Naive B cell (primary cell): ENCODE data around the gene ATP7B. TPM values are rescaled to one million over a fixed set of nuclear protein-coding genes. Genes with fewer than 3 reads are reported as not detected.
"Not testable (repeated sequence)": the region's sequence is repeated elsewhere in the genome, so short reads cannot be mapped to it uniquely, and the experiment has no call there.

Source experiments
- ATAC-seq, 2 donors: fragments of 150-1000 bp; cut with Tn5 transposase; 2 replicates each; pipeline ENCODE4 v1.10.0; 2021; ENCODE audit warnings: low read depth in 2 of 2, mild to moderate bottlenecking in 2 of 2, moderate library complexity in 2 of 2
- DNase-seq: peaks from one replicate; pipeline ENCODE4 v3.0.0; 2022
- H3K27ac Mint-ChIP-seq, 6 donors: one replicate each; pipeline ENCODE4 v1.8.0; 2020 to 2022; ENCODE audit warnings: mild to moderate bottlenecking in 6 of 6, mixed read lengths in 6 of 6, moderate library complexity in 5 of 6, inconsistent platforms in 2 of 6
- H3K27me3 Mint-ChIP-seq, 3 donors: one replicate each; pipeline ENCODE4 v1.8.0; 2021 to 2022; ENCODE audit warnings: mixed read lengths in 3 of 3, mild to moderate bottlenecking in 1 of 3
- H3K36me3 Mint-ChIP-seq, 2 donors: one replicate each; pipeline ENCODE4 v1.8.0; 2020 to 2022; ENCODE audit warnings: mixed read lengths in 2 of 2, inconsistent platforms in 1 of 2, mild to moderate bottlenecking in 1 of 2
- H3K4me1 Mint-ChIP-seq, 3 donors: one replicate each; pipeline ENCODE4 v1.8.0; 2020 to 2022; ENCODE audit warnings: mixed read lengths in 3 of 3, inconsistent platforms in 1 of 3, mild to moderate bottlenecking in 1 of 3, moderate library complexity in 1 of 3
- H3K4me3 Mint-ChIP-seq, 8 donors: one replicate each; pipeline ENCODE4 v1.8.0; 2020 to 2022; ENCODE audit warnings: mild to moderate bottlenecking in 8 of 8, mixed read lengths in 8 of 8, moderate library complexity in 8 of 8, inconsistent platforms in 2 of 8
- H3K9me3 Mint-ChIP-seq, 7 donors: one replicate each; pipeline ENCODE4 v1.8.0; 2020 to 2022; ENCODE audit warnings: mixed read lengths in 7 of 7, mild to moderate bottlenecking in 5 of 7, inconsistent platforms in 2 of 7, moderate library complexity in 1 of 7
- polyA plus RNA-seq, 6 donors: library from polyadenylated mRNA; unstranded; fragments of 300-500 nt; fragmentation: Illumina TruSeq; gene quantifications; one replicate each; pipeline ENCODE4 v1.2.3, GENCODE V29; 2021; ENCODE audit warnings: low read depth in 6 of 6

The ATP7B gene
- polyA plus RNA-seq, 6 donors from 2014 or later, result 0.04 TPM; not detected in 5

DNA sequence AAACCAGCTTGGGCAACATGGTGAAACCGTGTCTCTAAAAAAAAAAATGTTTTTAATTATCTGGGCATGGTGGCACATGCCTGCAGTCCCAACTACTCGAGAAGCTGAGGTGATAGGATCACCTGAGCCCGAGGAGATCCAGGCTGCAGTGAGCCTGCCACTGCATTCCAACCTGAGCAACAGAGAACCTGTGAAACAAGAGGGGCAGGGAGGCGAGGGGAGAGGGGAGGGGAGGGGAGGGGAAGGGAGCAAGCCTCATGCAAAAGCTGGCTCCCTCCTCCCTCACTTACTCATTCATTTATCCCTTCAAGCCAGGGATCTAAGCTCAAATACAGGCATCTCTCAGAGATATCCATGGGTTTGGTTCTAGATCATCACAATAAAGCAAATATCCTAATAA, 8.9 kb downstream of the ATP7B start:
- Mint-ChIP-seq H3K36me3 (no peaks in the 10 kb centered on the region), H3K4me3 (no peak overlapping the region), H3K27ac (no peak overlapping the region), H3K9me3 (no peaks in the 10 kb centered on the region), H3K27me3 (peaks cover 22 to 52% (median 45%) of the 10 kb centered on the region in 3 donors), H3K4me1 (no peaks in the 10 kb centered on the region)
- DNase-seq (no peak), ATAC-seq (no peak)

DNA sequence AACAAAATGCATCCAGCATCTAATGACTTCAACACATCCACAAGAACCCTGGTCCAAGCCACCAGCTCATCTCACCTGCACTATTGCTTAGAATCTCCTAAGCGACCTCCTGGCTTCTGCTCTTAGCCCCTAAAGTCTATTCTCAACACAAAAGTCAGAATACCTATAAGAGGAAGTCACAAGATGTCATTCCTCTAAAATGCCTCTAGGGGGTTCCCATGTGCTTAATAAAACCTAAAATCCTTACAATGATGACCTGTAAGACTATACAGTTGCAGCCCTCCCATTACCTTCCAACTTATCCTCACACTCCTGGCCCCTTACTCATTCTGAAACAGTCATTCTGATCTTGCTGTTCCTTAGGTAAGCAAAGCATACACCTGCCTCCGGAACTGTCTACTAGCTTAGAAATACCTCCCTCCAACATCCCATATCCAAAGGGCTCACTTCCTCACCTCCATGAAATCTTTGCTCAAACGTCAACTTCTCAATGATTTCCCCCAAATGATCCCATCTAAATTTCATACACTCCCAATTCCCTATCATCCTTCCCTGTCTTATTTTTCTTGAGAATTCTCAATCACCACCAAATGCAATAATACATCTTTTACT, 10.0 kb downstream of the ATP7B start:
- ATAC-seq (peak; percentile 73 to 76), DNase-seq (peak; percentile 36)
- Mint-ChIP-seq H3K36me3 (no peaks in the 10 kb centered on the region), H3K4me3 (no peak overlapping the region), H3K9me3 (no peaks in the 10 kb centered on the region), H3K27me3 (peaks cover 22 to 52% (median 43%) of the 10 kb centered on the region in 3 donors), H3K27ac (peak overlapping the region in 2 of 6 donors; percentile 2 to 17), H3K4me1 (no peaks in the 10 kb centered on the region)

DNA sequence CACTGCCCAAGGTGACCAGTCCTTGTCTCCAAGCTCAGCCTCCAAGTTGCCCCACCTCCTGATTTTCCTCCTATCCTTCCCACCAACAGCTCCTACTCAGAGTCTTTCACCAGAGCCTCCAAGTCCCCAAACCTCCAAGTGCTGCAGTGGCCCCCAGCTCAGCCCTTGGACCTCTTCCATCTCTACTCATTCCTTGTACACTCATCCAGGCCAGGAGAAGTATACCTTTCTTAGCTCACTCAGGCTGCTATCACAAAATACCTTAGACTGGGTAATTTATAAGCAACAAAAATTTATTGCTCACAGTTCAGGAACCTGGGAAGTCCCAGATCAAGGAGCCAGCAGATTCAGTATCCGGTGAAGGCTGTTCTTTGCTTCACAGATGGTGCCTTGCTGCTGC, 11.3 kb downstream of the ATP7B start:
- peaks cover 22 to 51% (median 41%) of the 10 kb centered on the region in 3 donors for H3K27me3 Mint-ChIP-seq
- H3K4me1 Mint-ChIP-seq, result no peaks in the 10 kb centered on the region
- peak overlapping the region in 2 of 6 donors; percentile 12 to 40 for H3K27ac Mint-ChIP-seq
- H3K36me3 Mint-ChIP-seq, result no peaks in the 10 kb centered on the region
- H3K9me3 Mint-ChIP-seq, result no peaks in the 10 kb centered on the region
- DNase-seq (no peak), ATAC-seq (no peak)
- no peak overlapping the region for H3K4me3 Mint-ChIP-seq

DNA sequence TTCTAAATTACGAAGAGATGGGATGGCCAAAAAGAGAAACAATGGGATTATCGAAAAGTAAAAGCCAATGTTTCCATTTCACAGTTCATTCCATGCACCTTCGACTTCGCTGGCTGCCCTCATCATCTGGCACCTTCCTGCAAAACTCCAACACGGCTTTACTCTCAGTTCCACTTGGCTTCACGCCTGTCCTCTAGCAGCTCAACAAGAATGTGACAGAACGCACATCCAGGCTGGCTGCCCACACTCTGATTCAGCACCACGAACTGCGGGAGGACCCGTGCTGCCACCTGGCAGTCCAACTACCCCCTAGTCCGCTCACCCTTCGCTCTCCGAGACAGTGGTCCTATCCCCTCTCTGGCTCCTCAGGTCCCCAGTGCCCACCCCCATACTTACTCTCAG, 11.7 kb downstream of the ATP7B start:
- Mint-ChIP-seq H3K36me3 (no peaks in the 10 kb centered on the region), H3K27ac (peak overlapping the region in 2 of 6 donors; percentile 12 to 40), H3K27me3 (peaks cover 26 to 51% (median 41%) of the 10 kb centered on the region in 3 donors), H3K4me1 (no peaks in the 10 kb centered on the region), H3K9me3 (no peaks in the 10 kb centered on the region), H3K4me3 (no peak overlapping the region)
- DNase-seq (no peak), ATAC-seq (no peak)

DNA sequence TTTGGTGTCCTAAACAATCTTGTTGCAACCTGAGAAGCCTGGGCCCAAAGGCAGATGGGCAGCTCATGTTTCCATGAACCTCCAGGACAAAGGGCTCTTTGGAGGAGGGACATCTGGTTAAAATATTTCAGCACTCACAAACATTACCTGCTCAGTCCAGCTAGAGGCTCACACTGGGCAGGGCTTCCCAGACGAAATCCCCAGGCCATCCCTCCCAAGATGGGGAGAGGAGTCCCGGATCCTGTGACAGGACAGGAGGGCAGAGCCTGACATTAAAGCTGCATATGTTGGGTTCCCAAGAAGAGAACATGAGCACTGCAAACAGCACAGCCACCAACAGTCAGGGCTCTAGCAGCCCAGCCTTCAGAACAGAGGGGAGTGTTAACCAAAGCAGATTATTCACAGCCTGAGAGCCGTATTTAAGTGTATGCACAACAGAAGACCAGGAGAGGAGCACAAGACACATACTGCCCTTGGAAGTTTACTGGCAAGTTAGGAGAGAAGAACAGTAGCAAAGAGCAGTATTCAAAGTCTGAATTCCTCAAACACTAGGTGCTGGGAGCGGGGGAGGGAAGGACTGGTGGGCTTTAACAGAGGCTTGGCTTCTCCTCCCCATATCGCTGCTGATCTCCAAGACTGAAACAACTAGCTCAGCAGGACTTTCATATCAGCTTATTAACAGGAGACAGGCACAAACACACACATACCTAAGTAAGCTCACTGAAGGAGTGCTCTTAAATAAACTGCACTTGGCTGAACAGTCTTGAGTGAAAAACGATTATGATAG, 12.3 kb downstream of the ATP7B start:
- ATAC-seq (no peak), DNase-seq (no peak)
- peak overlapping the region in 1 of 6 donors; percentile 69 for H3K27ac Mint-ChIP-seq
- H3K9me3 Mint-ChIP-seq, result no peaks in the 10 kb centered on the region
- no peak overlapping the region for H3K4me3 Mint-ChIP-seq
- H3K36me3 Mint-ChIP-seq, result no peaks in the 10 kb centered on the region
- H3K4me1 Mint-ChIP-seq, result no peaks in the 10 kb centered on the region
- peaks cover 27 to 51% (median 41%) of the 10 kb centered on the region in 3 donors for H3K27me3 Mint-ChIP-seq

DNA sequence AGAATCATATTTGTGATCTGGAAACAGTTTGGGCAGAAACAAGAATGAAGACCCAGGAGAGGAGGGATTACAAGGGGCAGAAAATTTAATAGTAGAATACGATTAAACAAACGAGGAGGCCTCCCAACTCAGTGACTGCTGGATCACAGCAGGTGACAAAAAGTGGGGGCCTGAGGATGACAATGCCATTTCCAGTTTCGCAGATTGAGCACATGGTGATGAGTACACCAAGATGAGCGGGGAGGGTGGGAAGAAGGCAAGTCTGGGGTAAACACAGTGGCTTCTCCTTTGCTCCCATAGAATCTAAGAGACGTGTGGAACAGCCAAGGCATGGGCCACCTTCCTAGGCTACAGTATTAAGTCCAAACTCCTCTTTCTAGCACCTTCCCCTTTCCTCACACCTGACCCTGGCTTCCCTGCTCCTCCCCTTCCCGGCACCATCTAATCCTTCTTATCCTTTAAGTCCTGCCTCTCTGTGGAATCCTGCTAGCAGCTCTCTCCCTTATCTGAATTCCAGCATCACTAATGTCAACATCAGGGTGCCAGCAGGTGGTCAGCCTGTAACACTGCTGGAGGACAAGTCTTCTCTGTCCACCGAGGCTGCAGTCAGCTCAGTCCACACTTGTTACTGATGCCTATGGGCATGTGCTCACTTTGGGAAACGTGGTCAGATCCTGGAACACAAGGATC, 13.5 kb downstream of the ATP7B start:
- no peak for DNase-seq
- Mint-ChIP-seq H3K9me3 (no peaks in the 10 kb centered on the region), H3K27me3 (peaks cover 27 to 51% (median 41%) of the 10 kb centered on the region in 3 donors), H3K4me3 (no peak overlapping the region), H3K4me1 (no peaks in the 10 kb centered on the region), H3K36me3 (no peaks in the 10 kb centered on the region), H3K27ac (no peak overlapping the region)
- ATAC-seq, result no peak

DNA sequence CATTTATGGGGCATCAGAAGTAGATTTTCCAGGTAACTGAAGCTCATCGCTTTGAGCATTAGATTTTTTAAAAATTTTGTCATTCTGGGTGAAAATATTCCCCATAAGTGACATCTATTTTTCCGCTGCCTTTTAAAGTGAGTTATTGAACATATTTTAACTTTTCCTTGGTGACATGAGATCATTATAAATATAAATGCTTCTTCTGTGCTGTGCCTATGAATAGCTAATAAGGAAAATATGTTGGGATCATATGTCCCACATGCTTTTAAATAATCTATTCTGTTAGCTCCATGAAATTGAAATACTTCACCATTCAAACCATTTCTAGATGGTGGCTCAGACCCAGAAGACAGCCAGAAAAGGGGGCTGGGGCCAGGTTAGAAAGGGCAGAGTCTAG, 14.1 kb downstream of the ATP7B start:
- Mint-ChIP-seq H3K4me1 (no peaks in the 10 kb centered on the region), H3K9me3 (no peaks in the 10 kb centered on the region), H3K27me3 (peaks cover 27 to 51% (median 41%) of the 10 kb centered on the region in 3 donors), H3K27ac (no peak overlapping the region), H3K4me3 (no peak overlapping the region), H3K36me3 (no peaks in the 10 kb centered on the region)
- DNase-seq (no peak), ATAC-seq (no peak)

DNA sequence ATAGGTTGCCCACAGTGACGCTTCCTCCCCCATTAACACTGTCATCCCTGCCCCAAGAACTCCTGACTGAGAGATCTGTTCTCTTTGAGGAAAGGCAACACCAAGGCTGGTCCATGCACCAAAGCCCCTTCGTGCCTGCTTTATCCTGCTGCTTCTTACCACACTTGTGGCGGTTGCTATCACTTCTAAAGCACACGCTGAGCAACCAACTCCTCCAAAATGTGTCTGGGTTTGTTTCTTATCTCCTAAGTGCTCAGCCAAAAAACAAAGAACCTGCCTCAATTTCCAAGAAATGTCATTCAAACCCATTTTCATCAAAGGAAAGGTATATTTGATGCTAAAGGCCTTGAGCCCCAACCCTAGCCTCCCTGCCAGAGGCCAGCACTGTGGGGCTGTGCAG, 14.6 kb downstream of the ATP7B start:
- H3K27me3 Mint-ChIP-seq, result peaks cover 27 to 51% (median 41%) of the 10 kb centered on the region in 3 donors

DNA sequence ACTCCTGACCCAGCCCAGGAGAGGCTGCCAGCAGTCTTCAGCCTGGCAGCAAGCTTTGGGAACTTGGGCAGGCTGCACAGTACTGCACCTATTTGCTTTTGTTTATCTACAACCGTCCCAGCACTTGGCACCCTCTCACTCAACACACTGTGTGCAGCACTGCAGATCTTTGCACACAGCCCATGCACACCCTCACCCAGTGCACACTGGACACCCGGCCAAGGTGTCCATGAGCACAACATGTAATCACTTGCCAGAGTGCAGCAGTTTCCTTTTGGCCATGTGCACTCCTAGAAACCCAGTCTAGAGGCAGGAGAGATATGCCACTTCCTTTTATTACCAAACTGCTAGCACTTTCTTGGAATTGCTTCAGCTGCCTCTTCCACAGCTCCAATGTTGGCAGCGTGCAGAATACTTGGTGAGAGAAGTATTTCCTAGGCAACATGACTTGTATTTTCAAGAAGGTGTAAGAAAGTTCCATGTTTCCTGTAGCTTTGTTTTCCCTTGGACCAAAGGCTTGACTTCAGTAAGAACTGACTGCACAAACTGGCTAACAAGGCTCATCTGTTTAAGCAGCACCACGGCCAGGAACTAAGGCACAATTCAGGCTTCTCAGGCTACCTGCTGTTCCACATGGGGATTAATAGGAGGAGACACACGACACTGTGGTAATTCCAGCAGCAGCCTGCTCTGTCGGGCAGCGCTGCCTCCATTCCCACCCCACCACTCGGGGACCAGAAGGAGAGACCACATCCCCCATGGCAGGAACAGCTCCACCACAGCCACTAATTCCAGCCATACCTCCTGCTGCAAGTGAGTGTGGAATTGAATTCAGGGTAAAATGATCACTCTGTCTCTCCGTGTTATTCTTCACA, 15.3 kb downstream of the ATP7B start:
- no peaks in the 10 kb centered on the region for H3K4me1 Mint-ChIP-seq

More for the DNA sequence above, 14.6 kb downstream of the ATP7B start:
- DNase-seq (no peak), ATAC-seq (no peak)
- Mint-ChIP-seq H3K9me3 (no peaks in the 10 kb centered on the region), H3K4me3 (no peak overlapping the region), H3K27ac (no peak overlapping the region), H3K36me3 (no peaks in the 10 kb centered on the region), H3K4me1 (no peaks in the 10 kb centered on the region)

DNA sequence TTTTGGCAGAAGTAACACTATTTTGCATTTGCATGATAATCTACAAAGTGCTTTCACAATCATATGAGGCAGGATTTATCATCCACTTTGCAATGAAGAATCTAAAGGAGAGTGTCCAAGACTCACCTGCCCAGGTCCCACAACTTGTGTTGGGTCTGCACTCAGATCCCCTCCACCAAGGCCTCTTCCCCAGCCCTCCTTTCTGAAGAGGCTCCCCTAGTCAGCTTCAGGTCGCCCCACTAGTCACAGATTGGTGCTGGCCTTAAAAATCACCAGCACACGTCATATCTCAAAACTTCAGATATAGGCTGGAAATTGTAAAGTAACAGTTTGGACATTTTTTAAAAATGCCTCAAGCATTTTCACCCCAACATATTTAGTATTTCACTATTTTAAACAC, 17.5 kb downstream of the ATP7B start:
- peaks cover 26 to 40% (median 28%) of the 10 kb centered on the region in 3 donors for H3K27me3 Mint-ChIP-seq

More for the DNA sequence above, 15.3 kb downstream of the ATP7B start:
- H3K36me3 Mint-ChIP-seq, result no peaks in the 10 kb centered on the region
- H3K9me3 Mint-ChIP-seq, result no peaks in the 10 kb centered on the region
- H3K27ac Mint-ChIP-seq, result no peak overlapping the region
- H3K27me3 Mint-ChIP-seq, result peaks cover 26 to 56% (median 46%) of the 10 kb centered on the region in 3 donors
- H3K4me3 Mint-ChIP-seq, result no peak overlapping the region
- ATAC-seq (no peak), DNase-seq (no peak)

DNA sequence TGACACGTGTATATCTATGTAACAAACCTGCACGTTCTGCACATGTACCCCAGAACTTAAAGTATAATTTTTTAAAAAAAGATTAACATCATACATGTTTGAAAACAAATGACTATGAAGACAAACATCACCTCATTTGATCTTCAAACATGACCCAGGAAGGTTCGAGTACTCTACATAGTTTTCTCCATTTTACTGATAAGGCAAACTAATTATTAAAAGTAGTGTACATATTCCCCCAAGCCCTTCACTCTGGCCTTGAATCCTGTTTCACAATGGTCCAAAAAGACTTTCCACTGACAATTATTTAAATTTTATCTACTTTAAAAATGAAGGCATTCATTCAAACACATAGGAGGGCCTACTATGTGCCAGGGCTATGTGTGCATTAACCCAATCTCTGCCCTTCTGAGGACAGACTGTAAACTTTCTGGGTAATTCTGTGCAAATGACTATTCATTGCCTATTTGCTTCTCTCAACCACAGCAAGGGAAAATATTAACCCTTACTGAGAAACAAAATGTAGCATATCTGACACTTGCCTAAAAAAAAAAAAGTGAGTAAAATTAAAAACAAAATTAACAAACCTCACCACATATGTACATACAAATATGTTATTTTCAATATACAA, 22.1 kb downstream of the ATP7B start:
- ATAC-seq (no peak), DNase-seq (no peak)
- Mint-ChIP-seq H3K4me3 (no peak overlapping the region), H3K4me1 (no peaks in the 10 kb centered on the region), H3K9me3 (peaks cover 0 to 8% (median 6%) of the 10 kb centered on the region in 7 donors), H3K36me3 (peaks cover 0 to 7% of the 10 kb centered on the region in 2 donors), H3K27ac (no peak overlapping the region), H3K27me3 (peaks cover 8 to 45% (median 40%) of the 10 kb centered on the region in 3 donors)

More for the DNA sequence above, 17.5 kb downstream of the ATP7B start:
- ATAC-seq (no peak), DNase-seq (no peak)
- no peak overlapping the region for H3K4me3 Mint-ChIP-seq
- H3K9me3 Mint-ChIP-seq, result no peaks in the 10 kb centered on the region
- no peaks in the 10 kb centered on the region for H3K36me3 Mint-ChIP-seq
- no peaks in the 10 kb centered on the region for H3K4me1 Mint-ChIP-seq
- H3K27ac Mint-ChIP-seq, result no peak overlapping the region

DNA sequence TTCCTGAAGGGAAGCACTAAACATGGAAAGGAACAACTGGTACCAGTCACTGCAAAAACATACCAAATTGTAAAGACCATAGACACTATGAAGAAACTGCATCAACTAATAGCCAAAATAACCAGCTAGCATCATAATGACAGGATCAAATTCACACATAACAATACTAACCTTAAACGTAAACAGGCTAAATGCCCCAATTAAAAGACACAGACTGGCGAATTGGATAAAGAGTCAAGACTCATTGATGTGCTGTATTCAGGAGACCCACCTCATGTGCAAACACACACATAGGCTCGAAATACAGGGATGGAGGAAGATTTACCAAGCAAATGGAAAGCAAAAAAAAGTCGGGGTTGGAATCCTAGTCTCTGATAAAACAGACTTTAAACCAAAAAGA, 26.3 kb downstream of the ATP7B start:
- peaks cover 14 to 56% (median 43%) of the 10 kb centered on the region in 3 donors for H3K27me3 Mint-ChIP-seq
- DNase-seq, H3K4me1 Mint-ChIP-seq, H3K4me3 Mint-ChIP-seq, ATAC-seq, H3K9me3 Mint-ChIP-seq, H3K36me3 Mint-ChIP-seq, H3K27ac Mint-ChIP-seq: not testable (repeated sequence)
